SK-N-SH (cell line): ENCODE data around the gene PTN. TPM values are rescaled to one million over a fixed set of nuclear protein-coding genes. Genes with fewer than 3 reads are reported as not detected.
"Not testable (repeated sequence)": the region's sequence is repeated elsewhere in the genome, so short reads cannot be mapped to it uniquely, and the experiment has no call there.

Experiments used
- CTCF ChIA-PET: fragments of 300-600, 350-600 bp; formaldehyde crosslinking; extraction: SDS; loops from one replicate; lab custom pipeline; 2021; lab: Yijun Ruan, JAX
- POLR2A ChIA-PET: fragments of 350-600 bp; sonication (Branson Sonifier 250); formaldehyde crosslinking; extraction: SDS; loops from one replicate; lab custom pipeline; 2020; ENCODE audit warnings: antibody characterized with exemption, inconsistent platforms; lab: Yijun Ruan, JAX
- DNase-seq: peaks from one replicate; pipeline ENCODE4 v3.0.0; 2012
- H2AFZ ChIP-seq: fragments of 200-600 bp; sonication (generic); 2 replicates; pipeline ENCODE4 v1.8.1; 2016; ENCODE audit warnings: antibody characterized with exemption, mild to moderate bottlenecking, low read depth
- H3F3A ChIP-seq: fragments of 200-600 bp; sonication (generic); replicated peaks from 2 replicates; pipeline ENCODE3; 2016; ENCODE audit warnings: antibody characterized with exemption, mild to moderate bottlenecking; ENCODE audit not compliant: insufficient read depth
- H3K27ac ChIP-seq, 2 experiments: fragments of 200-500 bp in 1 of 2; fragments of 200-600 bp in 1 of 2; sonication (Bioruptor generic) in 1 of 2; sonication (generic), shearing (Covaris generic) in 1 of 2; 2 replicates each; pipeline versions ENCODE4 v1.5.1 to v1.6.1; 2014 to 2016; ENCODE audit warnings: low read depth in 2 of 2, inconsistent platforms in 1 of 2, low read length in 1 of 2, mild to moderate bottlenecking in 1 of 2, mixed read lengths in 1 of 2
- H3K27me3 ChIP-seq: fragments of 200-600 bp; sonication (generic), shearing (Covaris generic); 2 replicates; pipeline ENCODE4 v1.6.1; 2016; ENCODE audit warnings: mixed run types; ENCODE audit not compliant: insufficient read depth
- H3K36me3 ChIP-seq, 2 experiments: fragments of 200-500 bp in 1 of 2; fragments of 200-600 bp in 1 of 2; sonication (Bioruptor generic) in 1 of 2; sonication (generic) in 1 of 2; replicated peaks in 1 of 2; 2 replicates each; pipeline versions ENCODE3 to v1.5.1; 2014 to 2016; ENCODE audit warnings: low read length in 1 of 2, mild to moderate bottlenecking in 1 of 2; ENCODE audit not compliant: insufficient read depth in 2 of 2, control insufficient read depth in 1 of 2
- H3K4me1 ChIP-seq, 2 experiments: fragments of 200-500 bp in 1 of 2; fragments of 200-600 bp in 1 of 2; sonication (Bioruptor generic) in 1 of 2; sonication (generic), shearing (Covaris generic) in 1 of 2; 2 replicates each; pipeline versions ENCODE4 v1.5.1 to v1.6.1; 2014 to 2016; ENCODE audit warnings: low read depth in 1 of 2, low read length in 1 of 2, mixed run types in 1 of 2; ENCODE audit not compliant: insufficient read depth in 2 of 2, control insufficient read depth in 1 of 2
- H3K4me2 ChIP-seq: fragments of 200-600 bp; sonication (generic), shearing (Covaris generic); 2 replicates; pipeline ENCODE4 v1.6.1; 2017; ENCODE audit warnings: mixed run types
- H3K4me3 ChIP-seq, 2 experiments: fragments of 200-500 bp in 1 of 2; fragments of 200-600 bp in 1 of 2; sonication (Bioruptor generic) in 1 of 2; sonication (generic), shearing (Covaris generic) in 1 of 2; 2 replicates each; pipeline versions ENCODE4 v1.5.1 to v1.8.1; 2014 to 2016; ENCODE audit warnings: low read depth in 2 of 2, inconsistent platforms in 1 of 2, low read length in 1 of 2, mild to moderate bottlenecking in 1 of 2, mixed read lengths in 1 of 2, moderate library complexity in 1 of 2
- H3K79me2 ChIP-seq: fragments of 200-600 bp; sonication (generic); 2 replicates; pipeline ENCODE4 v1.8.1; 2017; ENCODE audit warnings: mild to moderate bottlenecking; ENCODE audit not compliant: insufficient read depth
- H3K9ac ChIP-seq: fragments of 200-600 bp; sonication (generic); 2 replicates; pipeline ENCODE4 v1.6.1; 2017; ENCODE audit warnings: mixed run types
- H3K9me2 ChIP-seq: fragments of 200-600 bp; sonication (generic); 2 replicates; pipeline ENCODE4 v1.6.1; 2017; ENCODE audit warnings: mixed run types
- H3K9me3 ChIP-seq: fragments of 200-600 bp; sonication (generic); 2 replicates; pipeline ENCODE4 v1.6.1; 2017; ENCODE audit warnings: mixed run types, mild to moderate bottlenecking, moderate library complexity
- H4K20me1 ChIP-seq: fragments of 200-600 bp; sonication (generic); 2 replicates; pipeline ENCODE4 v1.6.1; 2017; ENCODE audit warnings: mild to moderate bottlenecking, mixed run types; ENCODE audit not compliant: insufficient read depth
- USF1 ChIP-seq: IDR thresholded peaks from 2 replicates; pipeline ENCODE4 v1.4.0; 2012; ENCODE audit warnings: low read depth, borderline replicate concordance
- WGBS: methylation state at CpG from one replicate; pipeline ENCODE4 v1.1.6; 2017; ENCODE audit warnings: low lambda C conversion rate; 5-methylcytosine and 5-hydroxymethylcytosine counted together
- polyA plus RNA-seq, 3 experiments: library from polyadenylated mRNA; depleted of rRNA; stranded (reverse); fragments of >200 nt; gene quantifications; 2 replicates each; pipeline ENCODE4 v1.2.3, GENCODE V29; 2012
- small RNA-seq, 7 experiments: library from RNA; depleted of rRNA; stranded (forward); fragments of <200 nt; gene quantifications; one replicate each; pipeline ENCODE3, GENCODE V24; 2012

The PTN gene
- polyA plus RNA-seq, 1 of the 3 experiments (the other 2 are of a cell fraction), result 23.7 TPM

GRCh38 chr7:137195996-137196395 lies 147.5 kb downstream of the PTN start (continued):
- no peak for TF ChIP-seq USF1

DNA sequence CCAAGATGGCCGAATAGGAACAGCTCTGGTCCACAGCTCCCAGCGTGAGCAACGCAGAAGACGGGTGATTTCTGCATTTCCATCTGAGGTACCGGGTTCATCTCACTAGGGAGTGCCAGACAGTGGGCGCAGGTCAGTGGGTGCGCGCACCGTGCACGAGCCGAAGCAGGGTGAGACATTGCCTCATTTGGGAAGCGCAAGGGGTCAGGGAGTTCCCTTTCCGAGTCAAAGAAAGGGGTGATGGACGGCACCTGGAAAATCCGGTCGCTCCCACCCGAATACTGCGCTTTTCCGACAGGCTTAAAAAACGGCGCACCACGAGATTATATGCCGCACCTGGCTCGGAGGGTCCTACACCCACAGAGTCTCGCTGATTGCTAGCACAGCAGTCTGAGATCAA lies 161.9 kb downstream of the PTN start:
- WGBS, result 90% methylated on average over 23 of the region's 25 CpGs
- H3K9me2 ChIP-seq, H3F3A ChIP-seq, H3K4me3 ChIP-seq, H3K9ac ChIP-seq, DNase-seq, H4K20me1 ChIP-seq, H3K27me3 ChIP-seq, CTCF ChIA-PET, H3K4me2 ChIP-seq, H3K9me3 ChIP-seq, H3K79me2 ChIP-seq, POLR2A ChIA-PET, H2AFZ ChIP-seq, H3K27ac ChIP-seq, H3K36me3 ChIP-seq, H3K4me1 ChIP-seq: not testable (repeated sequence)

Small RNA genes within 50 kb of the gene (small RNA-seq; reads per million reads assigned to genes)
- 0 reads per million in 7 experiments for gene RF00136
